Activated T-cell treated with anti-CD3 and anti-CD28 coated beads for 1 hour (primary cell): ENCODE measurements around the gene ATAD3A.
"Not testable (repeated sequence)": the region's sequence is repeated elsewhere in the genome, so short reads cannot be mapped to it uniquely, and the experiment has no call there.

ENCODE experiments used
- DNase-seq: peaks from one replicate; pipeline ENCODE4 v3.0.0-alpha.2; 2020; ENCODE audit warnings: low read depth

The ATAD3A gene

DNA sequence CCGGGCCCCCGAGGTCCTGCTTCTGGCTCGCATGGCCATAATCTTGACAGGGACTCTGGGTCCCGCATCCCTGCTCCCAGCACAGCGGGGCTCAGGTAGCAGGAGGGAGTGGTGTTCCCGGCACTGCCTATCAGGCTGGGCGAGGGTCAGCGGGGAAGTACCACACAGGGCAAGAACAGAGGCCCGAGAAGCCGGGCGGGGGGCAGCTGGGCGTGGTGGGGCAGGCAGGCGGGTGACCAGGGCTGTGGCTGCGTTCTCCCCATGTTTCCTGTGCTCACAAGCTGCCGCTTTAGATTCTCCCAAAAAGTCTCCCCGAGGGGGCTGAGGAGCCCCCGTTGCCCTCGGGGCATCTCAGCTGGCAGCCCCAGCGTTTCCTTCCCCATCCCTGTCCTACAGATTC is 22.1 kb upstream of the ATAD3A start:
- no peak for DNase-seq

DNA sequence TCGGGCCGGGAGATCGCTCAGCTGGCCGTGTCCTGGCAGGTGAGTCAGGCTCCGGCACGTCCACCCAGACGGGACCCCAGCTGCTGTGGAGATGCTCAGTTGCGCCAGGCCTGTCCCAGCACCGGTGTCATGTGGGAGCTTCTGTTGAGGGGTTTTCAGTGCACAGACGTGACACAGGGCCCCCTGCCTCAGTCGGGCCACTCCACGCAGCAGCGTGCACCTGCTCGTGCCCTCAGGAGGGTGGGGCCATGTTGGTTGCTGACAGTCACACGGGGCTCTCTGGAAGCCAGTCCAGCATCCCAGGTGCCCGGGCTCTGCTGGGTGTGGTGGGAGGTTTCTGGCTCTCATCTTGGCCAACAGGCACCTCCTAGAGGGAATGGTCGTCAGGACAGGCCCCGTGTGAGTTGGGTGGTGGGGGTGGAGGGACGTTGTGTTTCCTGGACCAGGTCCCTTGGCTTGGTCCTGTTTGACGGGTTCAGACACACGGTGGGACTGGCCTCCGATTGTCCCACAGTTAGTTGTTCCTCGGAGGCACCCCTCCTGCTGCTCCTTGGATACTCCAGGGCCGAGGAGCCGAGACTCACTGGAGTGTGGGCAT is 21.2 kb upstream of the ATAD3A start:
- no peak for DNase-seq

DNA sequence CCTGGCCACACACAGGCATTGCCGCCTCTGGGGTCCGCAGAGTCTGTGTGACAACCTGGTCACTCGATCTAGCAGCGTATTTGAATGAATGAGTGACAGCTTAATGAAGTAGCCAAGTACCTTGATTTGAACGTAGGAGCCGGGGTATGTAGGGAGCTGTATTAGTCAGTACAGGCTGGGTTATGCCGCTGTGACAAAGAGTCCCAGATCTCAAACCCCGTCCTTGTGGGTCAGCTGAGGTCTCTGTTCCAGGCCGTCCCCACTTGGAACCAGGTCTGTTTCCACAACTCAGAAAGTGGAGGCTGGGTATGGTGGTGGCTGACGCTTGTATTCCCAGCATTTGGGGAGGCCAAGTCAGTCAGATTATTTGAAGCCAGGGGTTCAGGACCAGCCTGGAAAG is 20.4 kb upstream of the ATAD3A start:
- no peak for DNase-seq

DNA sequence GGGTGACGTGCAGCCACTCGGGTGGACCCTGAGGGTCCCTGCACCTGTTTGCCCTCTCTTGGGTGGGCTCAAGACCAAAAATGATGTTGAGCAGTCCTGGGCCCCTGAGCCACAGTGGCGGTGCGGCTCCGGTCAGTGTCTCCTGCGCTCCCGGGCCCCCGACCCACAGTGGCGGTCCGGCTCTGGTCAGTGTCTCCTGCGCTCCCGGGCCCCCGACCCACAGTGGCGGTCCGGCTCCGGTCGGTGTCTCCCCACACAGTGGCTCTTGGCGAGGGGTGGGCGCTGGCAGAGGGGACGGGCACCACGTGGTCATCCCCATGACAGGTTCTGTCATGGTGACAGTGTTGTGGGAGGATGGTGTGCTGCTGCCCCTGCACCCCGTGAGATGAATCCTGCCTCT is 17.7 kb upstream of the ATAD3A start:
- DNase-seq, result not testable (repeated sequence)

DNA sequence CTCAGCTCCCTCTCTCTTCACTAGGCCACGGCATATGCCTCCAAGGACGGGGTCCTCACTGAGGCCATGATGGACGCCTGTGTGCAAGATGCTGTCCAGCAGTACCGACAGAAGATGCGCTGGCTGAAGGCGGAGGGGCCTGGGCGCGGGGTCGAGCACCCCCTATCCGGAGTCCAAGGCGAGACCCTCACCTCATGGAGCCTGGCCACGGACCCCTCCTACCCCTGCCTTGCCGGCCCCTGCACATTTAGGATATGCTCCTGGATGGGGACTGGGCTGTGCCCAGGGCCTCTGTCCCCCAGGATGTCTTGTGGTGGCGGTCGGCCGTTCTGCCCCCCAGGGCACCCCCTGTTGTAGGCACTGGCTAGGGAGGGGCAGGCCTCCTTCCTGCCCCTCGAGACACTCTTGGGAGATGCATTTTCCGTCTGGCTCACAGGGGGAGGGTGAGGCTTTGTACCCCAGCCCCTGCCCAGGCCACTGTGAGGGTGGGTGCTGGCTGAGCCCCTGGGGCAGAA is 16.4 kb upstream of the ATAD3A start:
- DNase-seq, result not testable (repeated sequence)

DNA sequence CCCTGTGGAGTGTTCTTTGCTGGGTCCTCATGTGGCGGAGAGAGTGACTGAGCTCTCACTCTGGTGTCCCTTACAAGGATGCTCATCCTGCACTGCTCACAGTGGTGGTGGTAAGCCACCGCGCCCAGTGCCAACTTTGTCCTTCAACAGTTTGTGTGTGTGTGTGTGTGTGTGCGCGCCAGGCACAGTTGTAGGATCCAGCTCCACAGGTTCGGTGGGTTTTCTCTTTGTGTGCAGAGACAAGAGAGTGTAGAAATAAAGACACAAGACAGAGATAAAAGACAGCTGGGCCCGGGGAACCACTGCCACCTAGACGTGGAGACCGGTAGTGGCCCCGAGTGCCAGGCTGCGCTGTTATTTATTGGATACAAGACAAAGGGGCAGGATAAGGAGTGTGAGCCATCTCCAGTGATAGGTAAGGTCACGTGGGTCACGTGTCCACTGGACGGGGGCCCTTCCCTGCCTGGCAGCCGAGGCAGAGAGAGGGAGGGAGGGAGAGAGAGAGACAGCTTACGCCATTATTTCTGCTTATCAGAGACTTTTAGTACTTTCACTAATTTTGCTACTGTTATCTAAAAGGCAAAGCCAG is 7.1 kb upstream of the ATAD3A start:
- DNase-seq, result peak; percentile 51

DNA sequence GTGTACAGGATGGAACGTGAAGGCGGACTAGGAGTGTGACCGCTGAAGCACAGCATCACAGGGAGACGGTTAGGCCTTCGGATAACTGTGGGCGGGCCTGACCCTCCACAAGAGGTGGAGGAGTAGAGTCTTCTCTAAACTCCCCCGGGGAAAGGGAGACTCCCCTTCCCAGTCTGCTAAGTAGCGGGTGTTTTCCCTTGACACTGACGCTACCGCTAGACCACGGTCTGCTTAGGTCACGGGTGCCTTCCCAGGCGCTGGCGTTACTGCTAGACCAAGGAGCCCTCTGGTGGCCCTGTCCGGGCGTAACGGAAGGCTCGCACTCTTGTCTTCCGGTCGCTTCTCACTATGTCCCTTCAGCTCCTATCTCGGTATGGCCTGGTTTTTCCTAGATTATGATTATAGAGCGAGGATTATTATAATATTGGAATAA is 6.6 kb upstream of the ATAD3A start:
- DNase-seq, result not testable (repeated sequence)

DNA sequence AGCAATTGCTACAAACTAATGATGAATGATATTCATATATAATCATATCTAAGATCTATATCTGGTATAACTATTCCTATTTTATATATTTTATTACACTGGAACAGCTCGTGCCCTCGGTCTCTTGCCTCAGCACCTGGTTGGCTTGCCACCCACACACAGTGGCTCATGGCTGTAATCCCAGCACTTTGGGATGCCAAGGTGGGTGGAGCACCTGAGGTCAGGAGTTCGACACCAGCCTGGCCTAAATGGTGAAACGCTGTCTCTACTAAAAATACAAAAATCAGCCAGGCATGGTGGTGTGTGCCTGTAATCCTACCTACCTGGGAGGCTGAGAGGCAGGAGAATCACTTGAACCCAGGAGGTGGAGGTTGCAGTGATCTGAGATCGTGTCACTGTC is 6.2 kb upstream of the ATAD3A start:
- not testable (repeated sequence) for DNase-seq

DNA sequence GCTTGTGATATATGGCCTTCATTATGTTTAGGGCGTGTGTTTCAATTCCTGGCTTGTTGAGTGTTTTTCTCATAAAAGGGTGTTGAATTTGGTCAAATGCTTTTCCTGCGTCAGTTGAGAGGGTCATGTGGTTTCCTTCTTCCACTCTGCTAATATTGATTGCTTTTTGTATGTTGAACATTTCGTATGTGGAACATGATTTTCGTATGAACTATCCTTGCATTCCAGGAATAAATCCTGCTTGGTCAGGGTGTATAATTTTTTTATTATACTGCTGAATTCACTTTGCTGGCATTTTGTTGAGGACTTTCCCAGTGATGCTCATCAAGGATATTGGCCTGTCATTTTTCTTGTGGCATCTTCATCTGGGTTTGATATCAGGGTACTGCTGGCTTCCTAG is 4.7 kb upstream of the ATAD3A start:
- DNase-seq, result no peak

DNA sequence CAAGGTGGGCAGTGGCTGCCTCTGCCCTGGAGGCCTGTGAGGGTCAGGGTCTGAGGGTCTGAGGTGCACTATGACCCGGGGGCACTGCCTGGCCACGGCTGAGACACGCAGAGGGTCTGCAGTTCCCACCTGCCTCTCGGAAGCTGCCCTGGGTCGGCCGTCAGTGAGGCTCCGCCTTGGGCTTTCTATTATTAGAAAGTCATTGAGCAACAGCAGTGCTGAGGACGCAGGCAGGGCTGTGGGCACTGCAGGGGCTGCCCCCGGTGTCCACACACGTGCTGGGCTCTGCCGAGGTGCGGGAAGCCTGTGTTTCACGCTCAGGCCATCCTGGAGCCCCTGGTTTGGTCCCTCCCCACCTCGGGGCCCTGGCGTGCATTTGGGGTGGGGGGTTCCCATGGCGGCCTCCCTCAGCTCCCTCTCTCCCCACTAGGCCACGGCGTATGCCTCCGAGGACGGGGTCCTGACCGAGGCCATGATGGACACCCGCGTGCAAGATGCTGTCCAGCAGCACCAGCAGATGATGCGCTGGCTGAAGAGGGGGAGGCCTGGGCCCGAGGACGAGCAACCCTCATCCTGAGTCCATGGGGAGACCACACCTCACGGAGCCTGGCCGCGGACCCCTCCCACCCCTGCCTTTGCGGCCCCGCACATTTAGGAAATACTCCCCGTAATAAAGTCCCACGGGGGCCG is 3.0 kb upstream of the ATAD3A start:
- not testable (repeated sequence) for DNase-seq

DNA sequence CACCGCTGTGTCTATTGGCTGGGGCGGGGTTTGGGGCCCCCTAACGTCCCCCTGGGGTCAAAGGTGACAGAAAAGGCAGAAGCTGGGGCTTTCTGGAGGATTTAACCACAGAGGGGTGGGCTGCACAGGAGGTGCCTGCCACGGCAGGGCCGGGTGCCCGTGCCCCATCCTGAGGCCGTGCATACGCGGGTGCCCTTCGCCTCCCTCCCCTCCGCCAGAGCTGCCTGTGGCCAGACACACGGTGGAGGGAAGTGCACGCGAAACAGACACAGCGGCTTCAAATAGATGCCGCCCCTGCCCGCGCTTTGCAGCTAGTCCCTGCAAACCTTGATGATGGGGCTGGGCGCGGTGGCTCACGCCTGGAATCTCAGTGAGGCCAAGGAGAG is 2.5 kb upstream of the ATAD3A start:
- DNase-seq, result not testable (repeated sequence)

DNA sequence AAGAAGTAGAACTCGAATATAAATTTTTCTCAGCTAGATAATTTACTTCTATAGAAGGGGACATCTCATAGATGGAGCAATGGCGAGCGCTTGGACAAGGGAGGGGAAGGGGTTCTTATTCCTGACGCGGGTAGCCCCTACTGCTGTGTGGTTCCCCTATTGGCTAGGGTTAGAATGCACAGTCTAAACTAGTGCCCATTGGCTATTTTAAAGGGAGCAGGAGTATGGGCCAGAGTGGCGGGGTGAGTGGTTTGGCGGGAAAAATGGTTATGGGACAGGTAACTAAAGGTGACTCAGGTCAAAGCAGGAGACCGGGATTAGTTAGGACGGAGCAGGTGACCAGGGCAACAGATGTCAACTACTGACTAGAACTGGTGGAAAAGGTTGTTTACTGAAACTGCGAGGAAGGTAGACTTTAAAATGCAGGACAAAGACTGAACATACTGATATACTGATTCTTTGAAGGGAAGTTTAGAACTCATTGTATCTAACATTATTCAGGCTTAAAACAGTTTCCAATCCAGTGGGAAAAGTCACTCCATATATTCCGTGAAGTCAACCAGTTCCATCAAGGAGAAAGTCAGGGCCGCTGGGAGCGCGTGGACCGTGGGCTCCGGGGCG is 940 bp upstream of the ATAD3A start:
- DNase-seq, result no peak

DNA sequence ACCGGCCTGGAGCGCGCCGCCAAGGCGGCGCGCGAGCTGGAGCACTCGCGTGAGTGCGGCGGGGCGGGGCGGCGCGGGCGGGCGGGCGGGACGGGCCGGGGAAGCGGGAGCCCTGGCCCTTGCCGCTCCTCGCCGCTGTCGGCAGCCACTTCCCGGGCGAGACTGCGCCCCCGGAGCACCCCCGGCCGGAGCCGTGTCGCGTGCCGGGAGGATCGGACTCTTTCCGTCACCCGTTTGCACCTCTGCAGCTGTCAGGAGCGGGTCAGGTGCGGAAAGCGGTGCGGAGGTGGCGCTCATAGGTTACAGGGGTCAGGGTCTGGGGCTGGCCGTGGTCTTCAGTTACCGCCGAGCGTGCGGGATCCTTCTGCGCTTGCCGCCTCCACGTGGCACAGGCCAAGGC is 463 bp downstream of the ATAD3A start:
- not testable (repeated sequence) for DNase-seq

DNA sequence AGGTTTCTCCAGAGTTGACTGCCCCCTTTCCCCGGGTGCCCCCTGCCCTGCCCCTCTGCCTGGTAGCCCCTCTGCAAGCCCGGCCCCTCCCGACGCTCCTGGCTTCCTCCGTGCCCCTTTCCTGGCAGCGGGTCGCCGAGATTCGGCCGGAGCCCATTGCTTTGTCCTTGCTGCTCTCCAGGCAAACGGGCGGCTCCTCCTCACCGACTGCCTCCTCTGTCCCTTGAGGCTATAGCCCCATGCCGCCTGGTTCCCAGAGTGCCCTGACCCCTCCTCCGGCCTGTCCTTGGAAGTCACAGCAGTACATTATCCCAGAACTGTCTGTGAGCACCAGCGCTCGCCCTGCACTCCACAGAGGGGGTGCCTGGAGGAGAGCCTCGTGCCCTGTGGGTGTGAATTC is 1.7 kb downstream of the ATAD3A start:
- not testable (repeated sequence) for DNase-seq

DNA sequence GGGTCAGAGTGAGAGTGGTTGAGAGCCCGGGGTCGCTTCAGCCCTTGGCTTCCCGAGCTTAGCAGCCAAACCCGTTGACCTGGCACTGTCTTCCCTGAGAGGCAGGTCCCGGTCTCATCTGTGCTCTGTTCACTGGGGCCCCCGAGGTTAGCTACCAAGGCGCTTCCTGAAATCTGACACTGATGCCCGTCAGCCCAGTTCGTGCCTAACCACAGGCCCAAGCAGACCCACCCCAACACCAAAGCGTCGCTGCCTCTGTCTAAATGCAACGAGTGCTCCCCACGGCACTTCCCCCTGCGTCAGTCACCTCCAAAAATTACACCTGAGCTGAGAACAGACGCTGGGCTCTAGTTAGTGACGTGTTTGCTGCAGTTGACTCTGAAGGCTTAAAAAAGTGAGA is 2.4 kb downstream of the ATAD3A start:
- not testable (repeated sequence) for DNase-seq

DNA sequence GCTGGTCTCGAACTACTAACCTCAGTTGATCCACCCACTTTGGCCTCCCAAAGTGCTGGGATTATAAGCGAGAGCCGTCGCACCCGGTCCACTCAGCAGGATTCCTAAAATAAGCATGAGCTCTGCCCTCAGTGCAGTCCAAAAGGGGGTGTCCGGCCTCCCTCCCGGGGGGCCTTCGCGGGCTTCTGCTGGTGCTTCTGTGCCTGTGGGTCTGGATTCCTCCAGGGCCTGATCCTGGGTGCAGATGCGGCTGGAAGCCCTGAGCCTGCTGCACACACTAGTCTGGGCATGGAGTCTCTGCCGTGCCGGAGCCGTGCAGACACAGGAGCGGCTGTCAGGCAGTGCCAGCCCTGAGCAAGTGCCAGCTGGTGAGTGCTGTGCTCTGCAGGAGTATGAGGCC is 5.0 kb downstream of the ATAD3A start:
- DNase-seq, result not testable (repeated sequence)

DNA sequence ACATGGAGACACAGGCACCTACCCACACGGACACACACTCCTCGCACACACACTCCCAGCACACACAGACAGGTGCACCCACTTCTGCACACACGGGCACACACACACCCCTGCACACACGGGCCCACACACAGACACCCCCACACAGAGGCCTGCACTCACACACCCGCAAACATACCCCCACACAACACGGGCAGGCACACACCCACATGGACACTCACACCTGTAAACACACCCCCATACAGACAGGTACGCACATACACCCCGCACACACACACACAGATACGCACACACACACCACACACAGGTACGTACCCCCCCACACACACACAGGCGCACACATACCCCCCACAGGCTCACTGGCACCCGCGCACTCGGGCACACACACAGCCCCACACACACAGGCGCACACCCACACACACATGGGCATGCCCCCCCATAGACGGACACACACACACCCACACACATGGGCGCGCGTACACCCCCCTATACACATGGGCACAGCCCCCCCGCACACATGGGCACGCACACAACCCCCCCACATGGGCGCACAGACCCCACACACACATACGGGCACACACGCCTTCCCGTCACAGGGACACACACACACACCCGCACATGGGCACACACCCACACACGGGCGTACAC is 6.1 kb downstream of the ATAD3A start:
- no peak for DNase-seq

DNA sequence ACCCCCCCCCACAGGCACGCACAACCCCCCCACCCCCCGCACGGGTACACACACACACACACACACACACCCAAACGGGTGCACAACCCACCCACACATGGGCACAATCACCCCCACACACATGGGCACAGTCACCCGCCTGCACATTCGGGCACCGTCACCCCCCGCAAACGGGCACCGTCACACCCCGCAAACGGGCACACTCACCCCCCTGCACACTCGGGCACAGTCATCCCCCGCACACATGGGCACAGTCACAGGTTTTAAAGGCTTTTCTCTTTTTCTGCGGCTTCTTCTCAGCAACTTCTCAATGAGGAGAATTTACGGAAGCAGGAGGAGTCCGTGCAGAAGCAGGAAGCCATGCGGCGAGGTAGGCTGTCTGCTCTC is 6.7 kb downstream of the ATAD3A start:
- not testable (repeated sequence) for DNase-seq

DNA sequence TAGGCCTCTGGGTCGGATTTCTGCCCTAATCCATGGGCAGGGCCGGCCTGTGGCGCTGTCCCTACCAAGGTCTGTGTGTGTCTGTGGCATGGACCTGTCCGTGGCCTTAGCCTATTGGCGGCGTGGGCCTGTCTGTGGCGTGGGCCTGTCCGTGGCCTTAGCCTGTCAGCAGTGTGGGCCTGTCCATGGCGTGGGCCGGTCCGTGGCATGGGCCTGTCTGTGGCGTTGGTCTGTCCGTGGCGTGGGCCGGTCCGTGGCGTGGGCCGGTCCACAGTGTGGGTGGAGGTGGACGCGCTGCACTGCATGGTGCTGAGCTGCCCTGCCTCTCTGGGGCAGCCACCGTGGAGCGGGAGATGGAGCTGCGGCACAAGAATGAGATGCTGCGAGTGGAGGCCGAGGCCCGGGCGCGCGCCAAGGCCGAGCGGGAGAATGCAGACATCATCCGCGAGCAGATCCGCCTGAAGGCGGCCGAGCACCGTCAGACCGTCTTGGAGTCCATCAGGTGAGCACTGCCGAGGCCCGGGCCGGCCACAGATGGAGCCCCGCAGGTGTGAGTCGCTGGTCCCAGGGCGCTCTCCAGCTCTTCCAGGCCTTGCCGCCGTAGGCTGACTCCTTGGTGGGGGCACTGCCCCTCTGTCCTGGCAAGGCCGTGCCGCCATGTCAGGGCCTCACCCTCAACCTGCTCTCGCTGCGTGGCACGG is 8.0 kb downstream of the ATAD3A start:
- not testable (repeated sequence) for DNase-seq

DNA sequence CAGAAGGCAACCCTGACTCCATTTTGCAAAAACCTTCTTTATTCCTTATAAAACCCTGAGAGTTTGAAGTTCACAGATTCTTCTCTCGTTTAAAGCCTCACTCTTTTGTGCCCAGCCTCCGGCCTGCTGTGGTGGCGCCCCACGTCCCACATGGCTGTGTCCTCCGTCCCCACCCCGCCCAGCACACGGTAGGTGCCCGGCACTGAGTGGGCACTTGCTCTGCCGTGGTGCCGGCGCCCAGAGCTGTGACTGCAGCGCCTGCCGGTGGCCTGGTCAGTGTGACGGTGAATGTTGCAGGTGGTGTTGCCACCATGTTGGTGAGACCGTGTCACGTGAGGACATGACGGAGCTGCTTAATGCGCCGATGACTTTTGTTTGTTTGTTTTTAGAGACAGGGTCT is 9.4 kb downstream of the ATAD3A start:
- DNase-seq, result no peak

DNA sequence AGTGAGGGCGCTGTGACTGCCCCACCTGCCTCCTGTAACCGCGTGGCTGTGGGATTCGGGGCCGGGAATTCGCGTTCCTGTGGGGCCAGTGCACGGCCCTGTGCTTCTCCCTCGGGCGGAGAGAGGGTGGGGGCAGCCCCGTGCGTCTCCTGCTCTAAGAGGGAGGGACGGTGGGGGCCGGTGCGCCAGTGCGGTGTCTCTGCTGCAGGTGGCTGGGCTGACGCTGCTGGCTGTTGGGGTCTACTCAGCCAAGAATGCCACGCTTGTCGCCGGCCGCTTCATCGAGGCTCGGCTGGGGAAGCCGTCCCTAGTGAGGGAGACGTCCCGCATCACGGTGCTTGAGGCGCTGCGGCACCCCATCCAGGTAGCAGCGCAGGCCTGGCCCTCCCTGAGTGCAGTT is 10.6 kb downstream of the ATAD3A start:
- not testable (repeated sequence) for DNase-seq

DNA sequence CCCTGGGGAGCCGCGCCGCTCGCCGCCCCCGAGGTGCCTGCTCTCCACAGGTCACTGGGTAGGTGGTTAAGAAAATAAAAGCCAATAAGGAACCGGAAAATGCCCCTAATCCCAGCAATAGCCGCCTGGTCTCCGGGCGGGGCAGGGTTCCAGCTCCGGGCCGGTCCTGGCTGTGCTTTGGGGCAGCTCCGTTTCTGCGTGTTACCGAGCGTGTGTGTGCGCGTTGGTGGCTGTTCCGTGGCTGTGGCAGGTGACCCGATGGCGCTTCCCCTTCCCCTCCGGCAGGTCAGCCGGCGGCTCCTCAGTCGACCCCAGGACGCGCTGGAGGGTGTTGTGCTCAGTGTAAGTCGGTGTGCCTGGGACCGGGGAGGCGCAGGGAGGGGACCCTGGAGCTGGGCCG is 11.3 kb downstream of the ATAD3A start:
- DNase-seq, result not testable (repeated sequence)
